OCI-LY7 (cell line): ENCODE measurements around the gene TFEB.

Experiments
- EZH2phosphoT487 ChIP-seq: fragments of 200-600 bp; sonication (generic); IDR thresholded peaks from 2 replicates; pipeline ENCODE4 v1.6.1; 2018; ENCODE audit warnings: low read depth, borderline replicate concordance, mild to moderate bottlenecking, mixed run types, antibody characterized with exemption, low read length, moderate library complexity, mixed read lengths
- TF ChIP-seq, protein P1 (sequence below): fragments of 200-600 bp; sonication (generic); conservative IDR thresholded peaks from 2 replicates; pipeline ENCODE4 v1.5.1; 2014; ENCODE audit warnings: mild to moderate bottlenecking, antibody characterized with exemption, low read length, moderate library complexity, mixed read lengths

DNA sequence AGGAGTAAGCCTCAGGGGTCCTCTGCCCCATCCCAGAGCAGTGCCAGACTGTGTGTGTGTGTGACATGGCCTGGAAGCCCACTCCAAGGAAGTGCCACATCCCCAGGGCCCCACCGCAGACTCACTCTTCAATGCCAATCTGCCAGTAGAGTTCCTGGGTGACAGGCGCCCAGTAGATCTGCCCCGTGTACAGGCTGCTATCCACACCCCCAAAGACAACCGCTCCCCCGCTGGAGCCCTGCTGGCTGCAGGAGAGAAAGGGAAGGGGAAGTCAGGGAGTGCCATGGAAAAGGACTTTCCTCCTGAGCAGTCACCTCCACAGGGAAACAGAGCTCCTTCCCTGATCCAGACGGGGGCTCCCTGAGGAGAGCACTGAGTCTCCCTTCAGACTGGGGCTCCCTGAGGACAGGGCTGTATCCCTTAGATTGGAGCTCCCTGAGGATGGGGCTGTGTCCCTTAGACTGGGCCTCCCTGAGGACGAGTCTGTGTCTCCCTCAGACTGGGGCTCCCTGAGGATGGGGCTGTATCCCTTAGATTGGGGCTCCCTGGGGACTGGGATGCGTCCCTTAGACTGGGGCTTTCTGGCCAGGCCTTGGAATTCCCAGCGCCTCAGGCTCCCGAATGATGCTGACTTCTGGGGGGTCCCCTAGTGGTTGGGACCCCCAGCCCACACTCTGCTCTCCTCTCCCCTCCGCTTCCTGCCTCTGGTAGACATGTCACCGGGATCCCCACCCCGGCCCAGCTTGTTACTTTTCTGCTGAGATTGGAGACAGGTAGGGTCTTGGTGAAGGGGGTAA, 5.2 kb upstream of the TFEB start:
- TF ChIP-seq, protein P1, sequence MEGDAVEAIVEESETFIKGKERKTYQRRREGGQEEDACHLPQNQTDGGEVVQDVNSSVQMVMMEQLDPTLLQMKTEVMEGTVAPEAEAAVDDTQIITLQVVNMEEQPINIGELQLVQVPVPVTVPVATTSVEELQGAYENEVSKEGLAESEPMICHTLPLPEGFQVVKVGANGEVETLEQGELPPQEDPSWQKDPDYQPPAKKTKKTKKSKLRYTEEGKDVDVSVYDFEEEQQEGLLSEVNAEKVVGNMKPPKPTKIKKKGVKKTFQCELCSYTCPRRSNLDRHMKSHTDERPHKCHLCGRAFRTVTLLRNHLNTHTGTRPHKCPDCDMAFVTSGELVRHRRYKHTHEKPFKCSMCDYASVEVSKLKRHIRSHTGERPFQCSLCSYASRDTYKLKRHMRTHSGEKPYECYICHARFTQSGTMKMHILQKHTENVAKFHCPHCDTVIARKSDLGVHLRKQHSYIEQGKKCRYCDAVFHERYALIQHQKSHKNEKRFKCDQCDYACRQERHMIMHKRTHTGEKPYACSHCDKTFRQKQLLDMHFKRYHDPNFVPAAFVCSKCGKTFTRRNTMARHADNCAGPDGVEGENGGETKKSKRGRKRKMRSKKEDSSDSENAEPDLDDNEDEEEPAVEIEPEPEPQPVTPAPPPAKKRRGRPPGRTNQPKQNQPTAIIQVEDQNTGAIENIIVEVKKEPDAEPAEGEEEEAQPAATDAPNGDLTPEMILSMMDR = no peak
- no peak for TF ChIP-seq EZH2phosphoT487
